Superior temporal gyrus (tissue), 1 donor: ENCODE results near the gene ACY1.
"Not testable (repeated sequence)": the region's sequence is repeated elsewhere in the genome, so short reads cannot be mapped to it uniquely, and the experiment has no call there.

ENCODE experiments used
- DNase-seq: peaks from one replicate; pipeline ENCODE4 v3.0.0-alpha.2; 2016; ENCODE audit errors: extremely low spot score

Gene ACY1

DNA sequence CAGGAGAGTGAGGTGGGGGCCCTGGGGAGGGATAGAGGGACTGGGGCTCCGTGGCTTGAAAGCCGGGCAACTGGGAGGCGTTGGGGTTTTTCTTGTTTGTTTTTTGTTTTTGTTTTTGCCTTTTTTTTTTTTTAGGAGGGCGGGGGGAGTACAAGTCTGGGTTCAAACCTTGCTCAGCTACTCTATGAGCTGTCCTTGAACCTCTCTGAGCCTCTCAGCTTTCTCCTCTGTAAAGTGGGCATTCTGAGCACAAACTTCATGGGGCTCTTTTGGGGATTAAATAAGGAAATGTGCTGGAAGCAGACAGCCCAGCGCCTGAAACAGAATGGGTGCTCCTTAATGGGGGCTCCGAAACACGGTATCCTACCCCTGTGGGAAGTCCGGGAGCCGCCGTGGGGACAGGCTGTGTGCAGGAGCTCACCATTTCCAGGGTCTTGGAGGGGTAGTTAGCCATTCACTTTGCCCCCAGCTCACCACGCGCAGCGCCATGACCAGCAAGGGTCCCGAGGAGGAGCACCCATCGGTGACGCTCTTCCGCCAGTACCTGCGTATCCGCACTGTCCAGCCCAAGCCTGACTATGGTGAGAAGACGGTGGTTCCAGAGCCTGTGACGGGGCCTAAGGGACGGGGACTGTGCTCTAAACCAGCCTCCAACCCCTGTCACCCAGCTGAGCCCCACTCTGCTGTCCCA lies 388 bp downstream of the ACY1 start:
- DNase-seq = no peak

DNA sequence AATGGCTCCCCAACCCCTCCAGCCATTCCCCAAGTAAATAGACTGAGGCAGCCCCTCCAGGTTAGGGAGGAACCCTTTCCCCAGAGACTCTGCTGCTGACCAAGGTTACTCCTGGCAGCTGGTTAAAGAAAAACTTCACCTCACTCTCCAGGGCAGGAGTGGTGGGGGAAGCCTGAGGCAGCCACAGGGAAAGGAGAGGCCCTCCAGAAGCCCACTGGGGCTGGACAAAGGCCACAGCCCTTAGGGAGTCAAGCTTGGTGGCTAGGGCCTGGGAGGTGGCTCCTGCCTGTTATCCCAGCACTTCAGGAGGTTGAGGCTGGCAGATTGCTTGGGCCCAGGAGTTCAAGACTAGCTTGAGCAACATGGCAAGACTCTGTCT lies 923 bp downstream of the ACY1 start:
- DNase-seq = no peak

GRCh38 chr3:51985063-51985462 lies 1.7 kb downstream of the ACY1 start:
- DNase-seq = no peak

DNA sequence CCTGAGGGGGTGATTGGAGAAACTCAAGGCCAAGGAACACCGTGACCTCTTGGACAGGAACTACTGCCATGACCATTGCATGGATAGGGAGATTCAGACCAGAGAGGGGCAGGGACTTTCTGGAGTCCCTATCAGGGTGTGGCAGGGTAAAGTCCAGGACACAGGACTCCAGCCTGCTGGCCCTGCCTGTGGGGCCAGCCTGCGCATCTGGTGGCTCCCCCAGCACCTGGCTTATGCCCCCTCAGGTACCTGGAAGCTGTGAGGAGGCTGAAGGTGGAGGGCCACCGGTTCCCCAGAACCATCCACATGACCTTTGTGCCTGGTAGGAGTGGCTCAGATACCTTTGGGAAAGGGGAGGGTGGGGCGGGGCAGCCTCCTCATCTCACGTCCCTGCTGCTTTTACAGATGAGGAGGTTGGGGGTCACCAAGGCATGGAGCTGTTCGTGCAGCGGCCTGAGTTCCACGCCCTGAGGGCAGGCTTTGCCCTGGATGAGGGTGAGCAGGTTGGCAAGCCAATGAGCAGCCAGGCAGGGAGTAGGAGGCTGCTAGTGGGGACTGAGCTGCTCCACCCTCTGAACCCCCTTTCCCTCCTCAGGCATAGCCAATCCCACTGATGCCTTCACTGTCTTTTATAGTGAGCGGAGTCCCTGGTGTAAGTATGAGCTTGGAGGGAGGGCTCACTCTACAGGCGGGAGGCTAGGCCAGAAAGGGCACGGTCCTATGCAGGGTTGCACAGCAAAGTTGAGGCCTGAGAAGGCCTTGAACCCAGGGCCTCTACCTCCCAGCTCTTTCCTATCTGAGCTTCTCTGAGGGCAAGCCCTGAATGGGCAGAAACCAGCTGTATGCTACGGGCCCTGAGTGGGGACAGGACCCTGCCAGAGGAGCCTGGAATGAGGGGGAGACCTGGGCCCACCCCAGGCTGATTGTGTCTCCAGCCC lies 2.9 kb downstream of the ACY1 start:
- no peak for DNase-seq

- no peak for DNase-seq
These were observed 4.2 kb downstream of the ACY1 start for GRCh38 chr3:51987568-51987967.

- DNase-seq = no peak
These were observed 5.2 kb downstream of the ACY1 start for GRCh38 chr3:51988286-51989146.

- DNase-seq = not testable (repeated sequence)
These were observed 7.2 kb downstream of the ACY1 start for GRCh38 chr3:51990501-51990971.

DNA sequence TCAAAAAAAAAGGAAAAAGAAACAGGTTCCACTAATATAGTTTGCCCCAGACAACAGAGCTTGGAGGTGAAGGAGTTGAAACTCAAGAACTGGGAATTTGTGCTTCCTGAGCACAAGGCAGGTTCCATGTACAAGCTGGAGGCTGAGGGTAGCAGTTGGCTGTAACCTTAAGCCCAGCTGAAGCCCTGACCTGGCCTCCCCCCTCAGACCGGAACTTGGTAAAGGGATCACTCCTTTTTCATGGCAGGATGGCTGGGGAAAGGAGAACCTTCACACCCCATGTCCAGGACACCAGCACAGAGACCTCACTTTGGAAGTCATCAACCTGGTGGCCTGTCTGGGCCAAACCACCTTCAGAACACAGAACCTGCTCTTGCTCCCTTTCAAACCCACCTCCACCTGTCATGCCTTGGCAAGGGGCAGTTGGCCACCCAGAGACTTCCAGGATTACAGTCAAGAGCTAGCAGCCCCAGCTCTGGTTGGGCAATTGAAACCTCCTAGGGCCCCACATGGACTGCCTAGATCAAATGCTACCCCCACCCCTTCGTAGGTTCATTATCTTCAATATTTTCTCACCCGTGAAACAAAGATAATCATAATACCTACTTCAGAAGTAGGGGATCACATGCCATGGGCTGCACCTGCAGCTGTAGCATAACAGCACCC lies 8.8 kb downstream of the ACY1 start:
- DNase-seq = no peak

GRCh38 chr3:51993657-51994056 lies 10.3 kb downstream of the ACY1 start:
- DNase-seq = not testable (repeated sequence)

- DNase-seq = no peak
These were observed 11.2 kb downstream of the ACY1 start for GRCh38 chr3:51994530-51994929.

GRCh38 chr3:51995346-51996163 lies 12.2 kb downstream of the ACY1 start, which contains the start of gene RPL29:
Gene RPL29 (minus strand): TSS chr3:51995895. CDS start chr3:51995461, 434 bp downstream.
- DNase-seq = peak; percentile 97

GRCh38 chr3:51997172-51997571 lies 13.8 kb downstream of the ACY1 start:
- DNase-seq = no peak

DNA sequence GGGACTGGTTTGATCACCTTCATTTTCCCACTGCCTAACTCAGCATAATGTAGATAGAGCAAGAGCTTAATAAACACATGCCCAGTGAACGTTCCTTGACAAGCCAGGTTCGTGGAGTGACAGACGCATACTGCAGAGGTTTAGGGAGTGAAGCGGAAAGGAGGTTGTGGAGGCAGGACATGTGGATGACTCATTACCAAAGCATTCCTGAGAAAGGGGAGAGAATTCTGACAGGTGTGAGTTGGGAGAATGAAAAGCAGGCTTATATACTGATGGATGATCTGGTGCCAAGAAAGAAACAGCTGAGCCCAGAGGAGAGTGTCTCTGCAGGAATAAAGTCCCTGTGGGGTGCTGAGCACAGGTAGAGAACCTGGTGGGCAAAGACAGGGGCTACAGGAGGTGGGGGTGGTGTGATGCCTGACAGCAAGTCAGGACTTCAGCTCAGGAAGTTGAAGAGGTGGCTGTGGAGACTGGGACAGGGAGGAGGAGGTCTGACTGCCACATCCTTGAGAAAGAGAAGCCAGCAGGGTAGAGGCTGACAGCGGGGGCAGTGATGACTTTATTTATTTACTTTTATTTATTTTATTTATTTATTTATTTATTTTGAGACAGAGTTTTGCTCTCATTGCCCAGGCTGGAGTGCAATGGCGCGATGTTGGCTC lies 14.7 kb downstream of the ACY1 start:
- no peak for DNase-seq

GRCh38 chr3:51998774-51999173 lies 15.4 kb downstream of the ACY1 start:
- no peak for DNase-seq

DNA sequence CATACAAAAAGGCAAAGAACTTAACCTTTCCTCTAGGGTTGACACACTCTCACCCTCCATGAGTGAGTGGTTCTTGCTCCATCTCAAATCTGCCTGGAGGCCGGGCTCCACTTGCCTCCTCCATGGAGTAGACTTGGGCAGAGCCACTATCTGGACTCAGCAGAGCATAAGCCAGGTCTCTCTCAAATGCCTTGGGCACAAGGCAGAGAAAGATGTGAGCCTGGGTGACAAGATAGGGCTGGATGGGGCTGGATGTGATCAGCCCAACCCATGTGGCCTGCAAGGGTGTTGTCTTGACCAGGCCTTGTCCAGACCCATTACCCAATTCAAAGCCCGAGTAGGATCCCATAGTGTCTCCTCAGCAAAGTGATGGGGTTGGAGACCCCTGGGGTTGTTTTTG lies 16.5 kb downstream of the ACY1 start:
- no peak for DNase-seq

GRCh38 chr3:52001443-52001974 lies 18.2 kb downstream of the ACY1 start:
- DNase-seq = peak; percentile 83

- DNase-seq = no peak
These were observed 19.4 kb downstream of the ACY1 start for GRCh38 chr3:52002748-52003147.

GRCh38 chr3:52004163-52004787 lies 20.9 kb downstream of the ACY1 start:
- DNase-seq = peak; percentile 85

DNA sequence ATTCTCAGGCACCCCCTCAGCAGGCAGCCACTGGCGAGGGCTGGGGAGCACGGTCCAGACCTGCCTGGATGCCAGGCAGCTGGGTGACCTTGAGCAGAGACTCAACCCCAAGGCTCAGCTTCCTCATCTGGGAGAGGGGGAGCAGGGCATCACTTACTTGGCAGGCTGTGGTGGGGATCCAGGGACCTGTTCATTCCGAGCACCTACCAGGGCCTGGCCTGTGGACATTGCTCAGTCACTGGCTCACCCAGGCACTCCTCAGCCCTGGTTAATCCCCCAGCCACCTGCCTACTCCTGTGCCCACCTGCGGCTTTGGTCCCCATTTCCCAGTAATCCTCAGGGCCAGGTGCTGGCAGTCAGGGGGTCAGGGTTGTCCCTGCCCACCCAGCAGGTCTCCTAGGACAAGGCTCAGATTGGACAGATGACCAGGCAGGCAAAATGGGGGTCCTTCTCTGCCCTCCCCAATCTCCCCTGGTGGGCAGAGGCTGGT lies 21.6 kb downstream of the ACY1 start:
- no peak for DNase-seq
